GM19328 (cell line): ENCODE results near the gene SLC43A1.

Experiments used
- ATAC-seq: cut with Tn5 transposase; IDR thresholded peaks from one replicate; pipeline ENCODE4 v1.9.1; 2021; ENCODE audit warnings: mild to moderate bottlenecking, moderate library complexity; ENCODE audit not compliant: unreplicated experiment

SLC43A1 gene

GRCh38 chr11:57529012-57529411, 13.5 kb upstream of the SLC43A1 start:
- no peak for ATAC-seq

DNA sequence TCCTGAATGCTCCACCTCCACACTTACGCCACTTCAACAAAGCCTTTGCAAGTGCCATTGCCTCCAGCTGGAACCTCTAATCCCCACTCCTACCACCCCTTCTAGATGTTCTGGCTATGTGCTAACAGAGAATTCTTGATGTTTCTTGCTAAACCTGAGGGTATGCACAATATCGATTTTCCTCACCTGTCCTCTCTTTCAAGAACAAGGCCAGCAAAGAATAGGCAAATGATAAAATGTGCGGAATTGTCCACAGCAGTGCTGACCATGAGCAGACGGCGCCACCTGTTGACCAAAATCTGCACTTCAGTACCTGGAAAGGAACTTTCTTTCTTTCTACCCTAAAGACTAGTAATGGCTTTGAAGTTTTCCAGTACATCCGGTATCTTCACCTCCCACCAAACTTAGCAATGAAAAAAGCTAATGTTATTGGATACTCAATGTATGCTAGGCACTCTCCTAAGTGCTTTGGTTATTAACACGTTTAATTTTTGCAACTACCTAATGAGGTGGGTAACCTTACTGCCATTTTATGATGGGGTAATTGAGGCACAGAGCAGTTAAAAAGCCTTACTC, 11.6 kb upstream of the SLC43A1 start:
- no peak for ATAC-seq

DNA sequence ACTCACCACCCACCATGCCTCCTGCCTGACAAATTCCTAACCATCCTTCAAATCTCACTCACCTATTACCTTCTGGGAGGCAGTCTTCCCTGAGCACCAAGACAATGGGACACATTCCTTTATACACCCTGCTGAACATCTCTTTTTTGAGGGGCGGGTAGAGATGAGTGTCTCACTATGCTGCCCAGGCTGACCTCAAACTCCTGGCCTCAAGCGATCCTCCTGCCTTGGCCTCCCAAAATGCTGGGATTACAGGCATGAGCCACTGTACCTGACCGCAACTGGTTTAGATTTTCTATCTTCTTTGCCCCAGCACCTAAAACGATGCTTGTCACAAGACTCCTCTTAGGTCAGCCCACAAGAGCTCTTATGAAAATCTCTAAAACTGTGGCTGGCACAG, 7.9 kb upstream of the SLC43A1 start:
- no peak for ATAC-seq

DNA sequence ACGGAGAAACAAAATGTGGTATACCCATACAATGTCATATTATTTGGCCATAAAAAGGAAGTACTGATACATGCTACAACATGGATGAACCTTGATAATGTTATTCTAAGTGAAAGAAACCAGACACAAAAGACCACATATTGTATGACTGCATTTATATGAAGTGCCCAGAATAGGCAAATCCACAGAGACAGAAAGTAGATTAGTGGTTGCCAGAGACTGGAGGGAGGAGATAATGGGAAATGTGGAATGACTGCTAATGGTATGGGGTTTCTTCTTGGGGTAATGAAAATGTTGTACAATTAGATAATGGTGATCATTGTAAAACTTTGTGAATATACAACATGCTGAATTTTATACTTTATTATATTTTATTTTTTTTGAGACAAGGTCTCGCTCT, 5.6 kb upstream of the SLC43A1 start:
- ATAC-seq = no peak

DNA sequence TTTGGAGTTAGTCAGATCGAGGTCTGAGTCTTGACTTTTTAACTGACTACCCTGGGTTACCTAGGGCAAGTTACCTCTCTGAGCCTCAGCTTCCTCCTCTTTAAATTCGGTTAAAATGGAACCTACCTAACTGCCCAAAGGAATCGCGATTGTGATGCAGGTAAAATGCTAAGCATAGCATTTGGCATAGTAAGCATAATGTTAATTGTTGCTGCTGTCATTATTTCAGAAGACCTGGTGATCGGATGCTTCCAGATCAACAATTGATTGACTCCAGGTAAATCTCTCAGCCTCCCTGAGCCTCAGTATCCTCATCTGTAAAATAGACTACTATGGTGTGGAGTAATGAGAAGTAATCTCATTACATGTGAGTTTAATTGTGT, 550 bp upstream of the SLC43A1 start:
- ATAC-seq = no peak

GRCh38 chr11:57514538-57515331, 767 bp downstream of the SLC43A1 start:
- ATAC-seq = peak; percentile 38

GRCh38 chr11:57513911-57514537, 1.5 kb downstream of the SLC43A1 start:
- peak; percentile 38 for ATAC-seq

- no peak for ATAC-seq
Measured at GRCh38 chr11:57513452-57513795, 2.1 kb downstream of the SLC43A1 start.

- no peak for ATAC-seq
Measured at GRCh38 chr11:57512646-57513451, 2.7 kb downstream of the SLC43A1 start.

DNA sequence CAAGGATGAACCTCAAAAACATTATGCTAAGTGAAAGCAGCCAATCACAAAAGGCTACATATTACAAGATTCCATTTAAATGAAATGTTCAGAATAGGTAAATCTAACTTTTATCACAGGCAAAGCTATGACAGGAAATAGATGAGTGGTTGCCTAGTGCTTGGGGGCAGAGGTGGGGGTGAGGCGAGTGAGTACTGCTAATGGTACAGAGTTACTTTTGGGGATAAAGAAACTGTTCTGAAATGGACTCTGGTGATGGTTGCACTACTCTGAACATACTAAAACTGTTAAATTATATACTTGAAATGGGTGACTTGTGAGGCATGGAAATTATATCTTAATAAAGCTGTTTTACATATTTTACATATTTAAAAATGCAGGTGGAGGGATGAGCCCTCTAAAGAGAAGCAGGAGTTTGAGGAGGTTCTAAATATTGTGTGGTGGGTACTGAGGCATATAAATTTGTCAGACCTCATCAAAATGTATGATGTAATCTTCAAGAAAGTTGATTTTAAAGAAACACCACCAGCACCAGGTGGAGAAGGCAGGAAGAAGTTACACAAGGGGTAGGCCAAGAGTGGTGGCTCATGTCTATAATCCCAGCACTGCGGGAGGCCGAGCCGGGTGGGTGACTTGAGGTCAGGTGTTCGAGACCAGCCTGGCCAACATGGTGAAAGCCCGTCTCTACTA, 3.6 kb downstream of the SLC43A1 start:
- no peak for ATAC-seq

GRCh38 chr11:57508341-57509170, 6.9 kb downstream of the SLC43A1 start:
- no peak for ATAC-seq

DNA sequence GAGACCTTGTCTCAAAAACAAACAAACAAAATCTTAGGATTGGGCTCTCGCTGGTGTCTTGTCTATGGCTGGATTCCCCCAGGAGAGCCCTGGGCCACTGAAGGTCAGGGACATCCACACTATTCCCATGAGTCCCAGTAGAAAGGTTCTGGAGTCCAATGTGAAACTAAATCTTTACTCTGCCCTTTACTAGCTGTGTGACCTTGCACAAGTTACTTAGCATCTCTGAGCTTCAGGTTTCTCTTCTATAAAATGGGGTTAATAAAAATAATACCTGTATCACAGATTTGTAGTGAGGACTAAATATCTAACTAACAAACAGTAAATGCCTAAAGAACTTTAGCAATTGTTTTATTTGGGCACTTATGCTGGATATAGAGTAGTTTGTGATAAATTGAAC, 9.0 kb downstream of the SLC43A1 start:
- ATAC-seq = no peak

GRCh38 chr11:57504511-57504910, 11.0 kb downstream of the SLC43A1 start:
- ATAC-seq = no peak

DNA sequence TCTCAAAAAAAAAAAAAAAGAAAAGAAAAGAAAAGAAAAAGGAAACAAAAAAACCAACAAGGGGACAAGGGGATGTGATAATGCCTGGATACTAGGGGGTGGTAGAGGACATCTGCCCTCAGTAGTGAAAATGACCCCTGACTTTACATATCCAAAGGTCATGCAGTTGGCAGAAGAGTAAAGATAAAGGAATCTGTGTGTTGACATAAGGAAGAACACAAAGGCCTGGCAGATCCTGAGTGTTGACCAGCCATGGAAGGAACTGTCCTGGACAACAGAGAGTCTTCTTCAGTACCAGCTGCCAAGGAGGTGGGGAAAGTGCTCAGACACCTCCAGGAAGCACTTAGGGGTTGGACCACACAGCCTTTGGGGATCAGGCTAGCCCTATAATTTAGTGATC, 12.6 kb downstream of the SLC43A1 start:
- ATAC-seq = no peak

DNA sequence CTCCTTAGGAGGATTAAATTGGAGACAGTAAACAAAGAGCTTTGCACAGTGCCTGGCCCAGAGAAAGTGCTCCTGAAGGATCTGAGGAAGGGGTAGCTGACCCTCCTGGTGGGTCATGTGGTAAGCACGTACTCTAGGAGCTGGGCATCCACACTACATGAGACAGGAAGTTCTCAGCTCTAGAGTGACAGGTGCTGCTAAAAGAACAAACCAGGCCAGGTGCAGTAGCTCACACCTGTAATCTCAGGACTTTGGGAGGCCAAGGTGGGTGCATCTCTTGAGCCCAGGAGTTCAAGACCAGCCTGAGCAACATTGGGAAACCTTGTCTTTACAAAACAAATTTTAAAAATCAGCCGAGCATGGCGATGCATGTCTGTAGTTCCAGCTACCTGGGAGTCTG, 13.1 kb downstream of the SLC43A1 start:
- ATAC-seq = no peak

DNA sequence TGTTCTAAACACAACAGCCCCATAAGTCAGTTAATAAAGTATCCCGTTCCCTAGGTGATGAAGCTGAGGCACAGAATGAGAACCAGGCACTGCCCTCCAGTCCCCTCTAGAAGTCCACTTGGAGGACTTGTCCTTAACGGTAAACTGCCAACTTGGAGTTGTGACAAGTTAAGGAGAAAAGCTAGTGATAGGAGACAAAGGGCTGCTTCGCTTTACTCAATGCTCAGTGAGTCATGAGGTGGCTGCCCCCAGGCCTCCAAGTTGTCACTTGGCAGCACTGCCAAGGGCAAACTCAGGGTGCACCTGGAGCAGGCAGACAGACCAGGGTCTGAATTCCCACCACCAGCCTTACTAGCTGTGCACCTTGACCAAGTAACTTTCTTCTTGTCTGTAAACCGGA, 13.5 kb downstream of the SLC43A1 start:
- no peak for ATAC-seq

GRCh38 chr11:57500926-57501325, 14.6 kb downstream of the SLC43A1 start:
- no peak for ATAC-seq

DNA sequence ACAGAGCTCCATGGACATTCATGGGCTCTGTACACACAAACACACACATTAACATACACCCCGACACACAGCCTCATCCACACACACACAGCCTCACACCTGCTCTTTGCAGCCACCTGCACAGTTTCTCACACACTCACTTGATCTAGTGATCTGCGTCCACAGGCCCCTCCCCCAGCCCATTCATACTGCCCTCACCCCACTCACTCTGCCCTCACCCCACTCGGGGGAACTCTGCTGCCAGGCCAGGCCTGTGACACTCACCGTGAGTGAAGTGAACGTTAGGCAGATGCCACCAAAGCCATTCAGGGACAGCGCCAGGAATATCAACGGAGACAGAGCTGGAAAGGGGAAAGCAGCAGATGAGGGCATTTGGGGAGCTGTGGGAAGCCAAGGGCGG, 15.0 kb downstream of the SLC43A1 start:
- ATAC-seq = no peak

DNA sequence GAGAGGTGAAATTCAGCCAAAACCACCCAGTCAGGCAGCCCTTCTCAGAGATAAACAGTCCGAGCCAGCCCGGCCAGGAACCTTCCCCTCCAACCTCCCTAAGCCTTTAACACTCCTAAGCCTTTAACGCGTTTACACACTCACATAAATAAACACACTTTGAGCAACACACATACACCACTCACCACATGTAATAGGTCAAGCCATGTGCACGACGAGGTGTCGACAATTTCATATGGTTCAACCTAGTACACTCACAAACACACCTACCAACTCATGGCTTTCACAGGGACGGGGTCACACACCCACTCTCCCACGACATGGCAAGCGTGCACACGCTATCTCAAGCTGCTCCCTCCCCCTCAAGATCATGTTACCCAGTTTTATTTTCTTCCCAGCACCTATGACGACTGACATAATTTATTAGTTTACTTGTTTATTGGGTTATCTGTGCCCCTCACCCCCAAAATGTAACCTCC, 15.5 kb downstream of the SLC43A1 start:
- no peak for ATAC-seq

- ATAC-seq = peak; percentile 86
Measured at GRCh38 chr11:57499413-57499982, 16.0 kb downstream of the SLC43A1 start.
